AG09309 (cell line): ENCODE results near the gene FARS2.

Source experiments
- DNase-seq: peaks from one replicate; pipeline ENCODE4 v3.0.0-alpha.2; 2010; ENCODE audit warnings: low read depth
- H3K4me3 ChIP-seq: 2 replicates; pipeline ENCODE4 v1.5.1; 2011; ENCODE audit warnings: mild to moderate bottlenecking, low read depth, low read length, moderate library complexity; ENCODE audit not compliant: control insufficient read depth
- TF ChIP-seq, protein P1 (sequence below): IDR thresholded peaks from 2 replicates; pipeline ENCODE4 v1.5.1; 2011; ENCODE audit warnings: mild to moderate bottlenecking, low read depth, low read length, inconsistent platforms; ENCODE audit not compliant: insufficient read depth, control insufficient read depth; ENCODE audit errors: missing control alignments

Gene FARS2

DNA sequence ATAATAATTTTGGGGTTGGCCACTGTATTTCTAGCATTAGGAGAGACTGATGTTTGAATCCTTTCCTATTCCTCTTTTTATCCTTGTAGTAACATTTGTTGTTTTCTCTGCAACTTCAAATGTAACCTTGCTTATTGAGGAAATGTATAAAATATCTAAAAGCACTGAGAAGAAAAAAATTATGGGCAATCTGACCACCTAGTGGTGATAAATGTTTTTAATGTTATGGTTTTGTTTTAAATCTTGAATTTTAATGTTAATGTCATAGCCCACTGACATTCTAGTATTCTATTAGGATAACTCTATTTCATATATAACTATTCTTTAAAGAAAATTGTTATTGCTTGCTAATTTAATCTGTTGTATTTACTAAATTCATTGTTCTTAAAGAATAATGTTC, 134.4 kb downstream of the FARS2 start:
- no peak for DNase-seq
- TF ChIP-seq, protein P1, sequence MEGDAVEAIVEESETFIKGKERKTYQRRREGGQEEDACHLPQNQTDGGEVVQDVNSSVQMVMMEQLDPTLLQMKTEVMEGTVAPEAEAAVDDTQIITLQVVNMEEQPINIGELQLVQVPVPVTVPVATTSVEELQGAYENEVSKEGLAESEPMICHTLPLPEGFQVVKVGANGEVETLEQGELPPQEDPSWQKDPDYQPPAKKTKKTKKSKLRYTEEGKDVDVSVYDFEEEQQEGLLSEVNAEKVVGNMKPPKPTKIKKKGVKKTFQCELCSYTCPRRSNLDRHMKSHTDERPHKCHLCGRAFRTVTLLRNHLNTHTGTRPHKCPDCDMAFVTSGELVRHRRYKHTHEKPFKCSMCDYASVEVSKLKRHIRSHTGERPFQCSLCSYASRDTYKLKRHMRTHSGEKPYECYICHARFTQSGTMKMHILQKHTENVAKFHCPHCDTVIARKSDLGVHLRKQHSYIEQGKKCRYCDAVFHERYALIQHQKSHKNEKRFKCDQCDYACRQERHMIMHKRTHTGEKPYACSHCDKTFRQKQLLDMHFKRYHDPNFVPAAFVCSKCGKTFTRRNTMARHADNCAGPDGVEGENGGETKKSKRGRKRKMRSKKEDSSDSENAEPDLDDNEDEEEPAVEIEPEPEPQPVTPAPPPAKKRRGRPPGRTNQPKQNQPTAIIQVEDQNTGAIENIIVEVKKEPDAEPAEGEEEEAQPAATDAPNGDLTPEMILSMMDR: no peak
- H3K4me3 ChIP-seq: no peak overlapping the region

DNA sequence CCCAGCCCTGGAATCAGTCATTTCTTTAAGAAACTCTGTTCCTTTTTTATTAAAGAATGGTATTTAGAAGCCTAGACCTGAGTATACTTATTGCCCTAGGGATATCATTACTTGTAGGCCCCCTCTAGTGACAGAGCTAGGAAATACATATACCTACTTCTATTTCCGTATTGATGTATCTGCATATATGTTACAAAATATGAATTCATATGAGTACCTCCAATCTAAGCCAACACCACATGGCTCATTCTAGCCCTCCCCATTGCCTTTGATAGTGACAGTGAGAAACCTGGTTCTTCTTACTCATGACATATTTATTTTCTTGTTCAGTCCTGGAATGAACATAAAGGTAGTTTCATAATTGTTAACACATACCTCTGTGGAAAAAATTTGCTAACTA, 137.2 kb downstream of the FARS2 start:
- H3K4me3 ChIP-seq: no peak overlapping the region
- peak; percentile 27 for DNase-seq
- TF ChIP-seq, protein P1: peak; percentile 51

DNA sequence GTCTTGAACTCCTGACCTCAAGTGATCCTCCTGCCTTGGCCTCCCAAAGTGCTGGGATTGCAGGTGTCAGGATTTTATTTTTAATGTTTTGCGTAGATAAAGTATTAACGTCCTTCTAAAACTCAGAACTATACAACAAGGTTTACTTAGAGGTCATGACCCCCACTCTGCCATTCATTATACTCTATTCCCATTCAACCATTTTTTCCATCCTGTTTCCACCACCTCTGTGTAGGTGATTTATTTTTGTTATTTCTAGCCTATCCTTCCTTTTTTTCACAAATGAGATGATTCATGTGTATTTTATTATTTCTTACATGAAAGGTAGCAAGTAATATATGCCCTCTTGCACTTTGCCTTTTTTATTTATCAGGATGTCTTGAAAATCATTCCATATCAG, 138.1 kb downstream of the FARS2 start:
- TF ChIP-seq, protein P1: no peak
- no peak for DNase-seq

DNA sequence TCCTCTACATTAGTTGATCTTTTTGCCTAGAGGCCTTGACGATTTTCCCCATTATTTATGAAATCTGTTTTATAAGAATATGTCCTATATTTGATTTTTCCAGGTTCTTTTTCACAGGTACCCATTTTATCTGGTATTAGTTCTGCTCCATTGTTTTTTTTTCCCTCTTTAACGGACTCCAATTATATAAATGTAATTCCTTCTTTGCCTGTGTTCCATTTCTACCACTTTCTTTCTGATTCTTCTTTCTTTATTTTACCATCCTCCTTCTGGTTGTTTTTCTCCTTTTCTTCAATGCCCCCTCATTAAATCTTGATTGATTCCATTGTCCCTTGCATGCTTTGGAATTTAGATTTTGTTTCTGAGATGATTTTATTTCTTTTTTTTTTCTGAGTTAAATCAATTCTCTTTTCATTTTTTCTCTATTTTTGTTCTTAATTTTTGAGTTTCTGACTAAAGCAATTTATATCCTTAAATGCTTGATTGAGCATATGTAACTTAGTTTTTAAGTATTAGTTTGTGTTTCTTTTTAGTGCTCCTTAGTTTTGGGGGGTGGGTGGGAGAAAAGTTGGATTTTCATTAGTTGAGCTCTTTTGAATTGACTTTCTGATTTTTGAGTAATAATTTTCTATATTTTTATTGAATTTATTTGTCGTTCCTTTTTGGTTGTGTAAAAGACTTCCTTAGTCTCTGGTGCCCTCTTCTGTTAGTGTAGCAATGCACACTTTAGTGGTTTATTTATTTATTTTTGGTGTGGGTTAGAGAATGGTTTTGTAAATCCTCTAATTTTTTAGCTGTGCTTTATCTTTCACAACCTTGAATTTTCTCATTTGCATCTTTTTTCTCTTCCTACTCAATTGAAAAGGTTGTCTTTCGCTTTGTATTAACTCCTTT, 140.8 kb downstream of the FARS2 start:
- H3K4me3 ChIP-seq: no peak overlapping the region
- TF ChIP-seq, protein P1: peak; percentile 52
- DNase-seq: no peak

More for the DNA sequence above, 138.1 kb downstream of the FARS2 start:
- H3K4me3 ChIP-seq: no peak overlapping the region

DNA sequence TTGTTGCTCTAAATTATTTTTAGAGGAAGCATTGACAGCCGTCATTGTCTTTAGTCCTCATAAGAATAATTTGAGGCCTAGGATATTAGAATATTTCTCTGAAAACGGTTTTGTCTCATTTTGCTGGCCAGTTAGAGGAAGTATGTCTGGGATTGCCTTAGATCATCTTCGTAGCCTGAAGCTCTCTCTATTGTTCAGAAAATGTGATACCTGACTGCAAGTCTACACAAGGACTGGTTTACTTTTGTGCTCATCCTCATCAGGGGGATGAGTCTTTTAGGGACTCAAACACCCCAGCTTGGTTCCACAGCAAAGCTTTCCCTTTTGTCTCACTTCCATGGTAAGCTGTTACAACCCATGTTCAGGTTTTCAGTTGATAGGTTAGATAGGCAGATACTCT, 141.8 kb downstream of the FARS2 start:
- DNase-seq: no peak
- no peak overlapping the region for H3K4me3 ChIP-seq

DNA sequence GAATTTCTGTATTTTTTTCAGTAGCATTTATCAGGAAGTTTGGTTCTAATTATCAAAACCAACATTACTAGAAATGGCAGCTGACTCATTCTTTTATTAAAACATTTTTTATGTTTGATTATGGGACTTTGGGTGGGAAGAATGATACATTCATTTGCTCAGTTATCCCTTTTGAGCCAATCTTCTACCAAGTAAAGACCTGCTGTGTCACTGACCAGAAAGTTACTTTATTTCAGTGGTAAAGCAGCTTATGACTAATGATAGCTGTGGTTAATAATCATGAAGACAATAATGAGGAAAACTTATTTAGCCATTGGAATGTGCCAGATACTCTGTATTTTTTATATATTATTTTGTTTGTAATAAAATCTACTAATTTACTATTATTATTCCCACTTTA, 142.3 kb downstream of the FARS2 start:
- no peak overlapping the region for H3K4me3 ChIP-seq
- no peak for DNase-seq
- TF ChIP-seq, protein P1: no peak

More for the DNA sequence above, 141.8 kb downstream of the FARS2 start:
- TF ChIP-seq, protein P1: no peak
